HCT116 (cell line): ENCODE data around the gene MYLK. TPM values are rescaled to one million over a fixed set of nuclear protein-coding genes. Genes with fewer than 3 reads are reported as not detected.

Experiments used
- ATAC-seq: fragments of 200-7000 bp; cut with Tn5 transposase; 2 replicates; pipeline ENCODE4 v1.9.1; 2020; ENCODE audit warnings: mild to moderate bottlenecking, moderate library complexity
- BruUV-seq: library from RNA; stranded (reverse); fragments of 400-500 nt; replicated peaks from 2 replicates; lab custom pipeline; 2021; lab: Mats Ljungman, UMichigan
- CTCF ChIA-PET: fragments of 300-600 bp; sonication (Branson Sonifier 250); formaldehyde crosslinking; loops from one replicate; lab custom pipeline; 2021; ENCODE audit warnings: antibody characterized with exemption; lab: Charles Lee
- POLR2A ChIA-PET: fragments of 300-600, 350-600 bp; sonication (Branson Sonifier 250); formaldehyde crosslinking; loops from one replicate; lab custom pipeline; 2021; ENCODE audit warnings: antibody characterized with exemption; lab: Charles Lee
- RAD21 ChIA-PET, 2 experiments: fragments of 300-600 bp; sonication (Branson Sonifier 250); formaldehyde crosslinking; loops; one replicate each; lab custom pipeline; 2023; ENCODE audit warnings: low total read pairs in 2 of 2; ENCODE audit not compliant: uncharacterized antibody in 2 of 2, unreplicated experiment in 2 of 2, low non-redundant PET in 1 of 2; lab: Charles Lee
- DNase-seq: peaks from one replicate; pipeline ENCODE4 v3.0.0-alpha.2; 2010; ENCODE audit warnings: low read depth, low spot score
- H2AFZ ChIP-seq: fragments of 200-600 bp; shearing (Covaris generic), sonication (generic); 2 replicates; pipeline ENCODE4 v1.6.1; 2017; ENCODE audit warnings: low read depth, mixed run types, mixed read lengths, antibody characterized with exemption, low read length; ENCODE audit not compliant: poor library complexity, severe bottlenecking
- H3K27ac ChIP-seq: 2 replicates; pipeline ENCODE4 v1.5.1; 2012; ENCODE audit warnings: low read depth, low read length
- H3K27me3 ChIP-seq: fragments of 200-600 bp; sonication (generic); 2 replicates; pipeline ENCODE4 v1.6.1; 2016; ENCODE audit warnings: mixed run types, low read length, mixed read lengths; ENCODE audit not compliant: insufficient read depth
- H3K36me3 ChIP-seq, 2 experiments: fragments of 200-500 bp in 1 of 2; fragments of 200-600 bp in 1 of 2; sonication (Bioruptor generic) in 1 of 2; sonication (generic) in 1 of 2; 2 replicates each; pipeline versions ENCODE4 v1.5.1 to v1.6.1; 2014 to 2016; ENCODE audit warnings: low read length in 2 of 2, inconsistent platforms in 1 of 2, mixed read lengths in 1 of 2, mixed run types in 1 of 2; ENCODE audit not compliant: insufficient read depth in 2 of 2, control insufficient read depth in 1 of 2
- H3K4me1 ChIP-seq, 2 experiments: fragments of 200-600 bp in 1 of 2; sonication (generic) in 1 of 2; 2 replicates each; pipeline versions ENCODE4 v1.5.1 to v1.6.1; 2012 to 2017; ENCODE audit warnings: low read length in 2 of 2, inconsistent platforms in 1 of 2, mild to moderate bottlenecking in 1 of 2, mixed read lengths in 1 of 2, mixed run types in 1 of 2, moderate library complexity in 1 of 2; ENCODE audit not compliant: insufficient read depth in 2 of 2, control insufficient read depth in 1 of 2
- H3K4me2 ChIP-seq: fragments of 200-600 bp; sonication (generic); 2 replicates; pipeline ENCODE4 v1.6.1; 2017; ENCODE audit warnings: mixed run types, low read length, mixed read lengths
- H3K4me3 ChIP-seq, 2 experiments: fragments of 200-600 bp in 1 of 2; sonication (generic) in 1 of 2; replicated peaks in 1 of 2; 2 replicates each; pipeline ENCODE4 v1.5.1; 2011 to 2016; ENCODE audit warnings: low read length in 2 of 2, control low read depth in 1 of 2, low read depth in 1 of 2, mild to moderate bottlenecking in 1 of 2, mixed read lengths in 1 of 2, mixed run types in 1 of 2
- H3K79me2 ChIP-seq: fragments of 200-600 bp; sonication (generic); 2 replicates; pipeline ENCODE4 v1.6.1; 2017; ENCODE audit warnings: mild to moderate bottlenecking, mixed run types, low read length, moderate library complexity, mixed read lengths; ENCODE audit not compliant: insufficient read depth
- H3K9ac ChIP-seq: fragments of 200-600 bp; sonication (generic); 2 replicates; pipeline ENCODE4 v1.6.1; 2016; ENCODE audit warnings: low read length, mixed read lengths
- H3K9me2 ChIP-seq: fragments of 200-600 bp; sonication (generic), shearing (Covaris generic); 2 replicates; pipeline ENCODE4 v1.6.1; 2017; ENCODE audit warnings: mixed run types, mild to moderate bottlenecking, moderate library complexity; ENCODE audit not compliant: insufficient read depth
- H3K9me3 ChIP-seq, 2 experiments: fragments of 200-500 bp in 1 of 2; fragments of 200-600 bp in 1 of 2; sonication (Bioruptor generic) in 1 of 2; sonication (generic) in 1 of 2; 2 replicates each; pipeline ENCODE4 v1.6.1; 2014 to 2017; ENCODE audit warnings: low read length in 2 of 2, mixed read lengths in 2 of 2, inconsistent platforms in 1 of 2, low read depth in 1 of 2, mild to moderate bottlenecking in 1 of 2, mixed run types in 1 of 2, moderate library complexity in 1 of 2; ENCODE audit not compliant: control insufficient read depth in 1 of 2, insufficient read depth in 1 of 2
- H4K20me1 ChIP-seq: fragments of 200-600 bp; sonication (generic), shearing (Covaris generic); 2 replicates; pipeline ENCODE4 v1.6.1; 2017; ENCODE audit warnings: mixed run types, mild to moderate bottlenecking, moderate library complexity; ENCODE audit not compliant: insufficient read depth
- CEBPB ChIP-seq: IDR thresholded peaks from 2 replicates; pipeline ENCODE4 v1.6.1; 2012; ENCODE audit warnings: low read depth
- CTCF ChIP-seq, 3 experiments: fragments of 200-600 bp in 1 of 3; sonication (generic) in 1 of 3; IDR thresholded peaks in 2 of 3; conservative IDR thresholded peaks in 1 of 3; 2 replicates each; pipeline ENCODE4 v1.5.1; 2012 to 2017; ENCODE audit warnings: low read depth in 2 of 3, low read length in 2 of 3, antibody characterized with exemption in 1 of 3, borderline replicate concordance in 1 of 3, control low read depth in 1 of 3, mild to moderate bottlenecking in 1 of 3, mixed read lengths in 1 of 3, mixed run types in 1 of 3, moderate library complexity in 1 of 3; ENCODE audit not compliant: insufficient read depth in 1 of 3
- EGR1 ChIP-seq: IDR thresholded peaks from 2 replicates; pipeline ENCODE4 v1.6.1; 2012; ENCODE audit warnings: low read depth
- ELF1 ChIP-seq: IDR thresholded peaks from 2 replicates; pipeline ENCODE4 v1.6.1; 2012; ENCODE audit warnings: low read depth, borderline replicate concordance
- EZH2phosphoT487 ChIP-seq: fragments of 200-600 bp; IDR thresholded peaks from 2 replicates; pipeline ENCODE4 v1.6.1; 2018; ENCODE audit warnings: antibody characterized with exemption, borderline replicate concordance
- FOSL1 ChIP-seq: IDR thresholded peaks from 2 replicates; pipeline ENCODE4 v1.6.1; 2012; ENCODE audit warnings: low read depth
- JUND ChIP-seq: IDR thresholded peaks from 2 replicates; pipeline ENCODE4 v1.6.1; 2012
- POLR2A ChIP-seq: IDR thresholded peaks from 2 replicates; pipeline ENCODE4 v1.7.0; 2011; ENCODE audit warnings: borderline replicate concordance; ENCODE audit not compliant: insufficient read depth, insufficient read length; ENCODE audit errors: extremely low read depth
- POLR2AphosphoS5 ChIP-seq: IDR thresholded peaks from 2 replicates; pipeline ENCODE4 v1.6.1; 2011; ENCODE audit warnings: mild to moderate bottlenecking, low read depth, low read length, moderate library complexity
- RAD21 ChIP-seq: IDR thresholded peaks from 2 replicates; pipeline ENCODE4 v1.6.1; 2012; ENCODE audit warnings: low read depth, mild to moderate bottlenecking
- REST ChIP-seq: IDR thresholded peaks from 2 replicates; pipeline ENCODE4 v1.6.1; 2012; ENCODE audit warnings: low read depth
- SIN3A ChIP-seq: IDR thresholded peaks from 2 replicates; pipeline ENCODE4 v1.6.1; 2012; ENCODE audit warnings: low read depth
- SP1 ChIP-seq: IDR thresholded peaks from 2 replicates; pipeline ENCODE4 v1.6.1; 2012; ENCODE audit warnings: low read depth
- SRF ChIP-seq: IDR thresholded peaks from 2 replicates; pipeline ENCODE4 v1.6.1; 2012; ENCODE audit warnings: low read depth
- YY1 ChIP-seq: IDR thresholded peaks from 2 replicates; pipeline ENCODE4 v1.6.1; 2011; ENCODE audit warnings: low read length, low read depth, moderate library complexity, mild to moderate bottlenecking; ENCODE audit not compliant: insufficient replicate concordance; ENCODE audit errors: extremely low read depth
- ZFX ChIP-seq: fragments of 450-650 bp; IDR thresholded peaks from 2 replicates; pipeline ENCODE4 v1.6.1; 2017
- ZNF274 ChIP-seq: fragments of 200-500 bp; sonication (Bioruptor generic); IDR thresholded peaks from 2 replicates; pipeline ENCODE4 v1.6.1; 2014; ENCODE audit warnings: mild to moderate bottlenecking, low read depth, low read length, inconsistent platforms
- intact Hi-C: fragments of 100-400 bp; cut with micrococcal nuclease; formaldehyde crosslinking; loops from 2 replicates; pipeline ENCODE4 v1.10.0; 2022
- total RNA-seq: library from RNA; stranded (reverse); gene quantifications from one replicate; pipeline ENCODE4 v1.2.1, GENCODE V29; 2021; ENCODE audit not compliant: unreplicated experiment

The MYLK gene
- total RNA-seq, 1 experiment from 2014 or later = 3.8 TPM

- Histone ChIP-seq H3K9ac (no peak overlapping the region), H3K9me2 (no peaks in the 10 kb centered on the region), H3K9me3 (no peaks in the 10 kb centered on the region), H3K27ac (no peak overlapping the region), H3K4me2 (no peak overlapping the region), H4K20me1 (no peaks in the 10 kb centered on the region), H3K4me3 (no peak overlapping the region), H2AFZ (no peak overlapping the region), H3K4me1 (no peaks in the 10 kb centered on the region), H3K79me2 (no peaks in the 10 kb centered on the region), H3K36me3 (no peaks in the 10 kb centered on the region), H3K27me3 (no peaks in the 10 kb centered on the region)
- CTCF ChIA-PET = no interaction called here
- POLR2A ChIA-PET = no interaction called here
- RAD21 ChIA-PET = no interaction called here
- BruUV-seq = no TSS peak
- no peak for DNase-seq
- no peak for TF ChIP-seq RAD21
- no peak for TF ChIP-seq EGR1
- no peak for ATAC-seq
- intact Hi-C loops = no loop called here
Measured at GRCh38 chr3:123779655-123780231, 104.4 kb downstream of the MYLK start.

- Histone ChIP-seq H3K9me3 (no peaks in the 10 kb centered on the region), H3K27ac (no peak overlapping the region), H3K9ac (no peak overlapping the region), H3K4me3 (no peak overlapping the region), H3K4me2 (no peak overlapping the region), H3K27me3 (no peaks in the 10 kb centered on the region), H3K4me1 (no peaks in the 10 kb centered on the region), H3K9me2 (no peaks in the 10 kb centered on the region), H4K20me1 (no peaks in the 10 kb centered on the region), H2AFZ (no peak overlapping the region), H3K36me3 (no peaks in the 10 kb centered on the region), H3K79me2 (no peaks in the 10 kb centered on the region)
- no TSS peak for BruUV-seq
- intact Hi-C loops = no loop called here
- ATAC-seq (no peak), DNase-seq (no peak)
- ChIA-PET RAD21 (no interaction called here), POLR2A (no interaction called here), CTCF (no interaction called here)
- TF ChIP-seq YY1 (no peak), POLR2A (no peak), CEBPB (no peak), REST (no peak), SP1 (no peak), ZFX (no peak), ELF1 (no peak), SRF (no peak), RAD21 (no peak), JUND (no peak), POLR2AphosphoS5 (no peak), EZH2phosphoT487 (no peak), FOSL1 (no peak), ZNF274 (no peak), SIN3A (no peak), CTCF (IDR thresholded peaks at IDR 0.05 in 2 of 3, conservative IDR thresholded peaks at IDR 0.05 in 1 of 3; ENCODE audit: borderline replicate concordance in 1 of 3, insufficient read depth in 1 of 3, low read depth in 2 of 3, low read length in 2 of 3) (no peak)
Measured at GRCh38 chr3:123778991-123779622, 105.0 kb downstream of the MYLK start.
